Fibroblast of villous mesenchyme (primary cell): ENCODE measurements around the gene LCP2. TPM values are rescaled to one million over a fixed set of nuclear protein-coding genes. Genes with fewer than 3 reads are reported as not detected.

Source experiments
- total RNA-seq: library from RNA; depleted of rRNA; stranded (reverse); fragments of >200 nt; gene quantifications from 2 replicates; pipeline ENCODE4 v1.2.3, GENCODE V29; 2012

The LCP2 gene
- total RNA-seq, 1 donor = not detected

Other genes starting within 250 kb of the LCP2 start
- gene FOXI1, start 191.9 kb downstream of the LCP2 start, total RNA-seq = not detected in 2 replicates
- gene C5orf58, start 64.8 kb downstream of the LCP2 start, total RNA-seq = not detected in 2 replicates
- gene KCNMB1, start 91.6 kb upstream of the LCP2 start, total RNA-seq = under 0.01 TPM in 1 of 2 replicates, not detected in the other
- gene KCNIP1, start 206.2 kb upstream of the LCP2 start, total RNA-seq = not detected in 2 replicates